T follicular helper cell (primary cell): ENCODE measurements around the gene STK38L.

ENCODE experiments used
- DNase-seq: peaks from one replicate; pipeline ENCODE4 v3.0.0-alpha.2; 2020; ENCODE audit warnings: low read depth

The STK38L gene

GRCh38 chr12:27319409-27319808 lies 75.3 kb downstream of the STK38L start:
- no peak for DNase-seq

GRCh38 chr12:27319848-27320247 lies 75.8 kb downstream of the STK38L start:
- no peak for DNase-seq

- DNase-seq = no peak
Observed at GRCh38 chr12:27324530-27324929, 80.4 kb downstream of the STK38L start.

DNA sequence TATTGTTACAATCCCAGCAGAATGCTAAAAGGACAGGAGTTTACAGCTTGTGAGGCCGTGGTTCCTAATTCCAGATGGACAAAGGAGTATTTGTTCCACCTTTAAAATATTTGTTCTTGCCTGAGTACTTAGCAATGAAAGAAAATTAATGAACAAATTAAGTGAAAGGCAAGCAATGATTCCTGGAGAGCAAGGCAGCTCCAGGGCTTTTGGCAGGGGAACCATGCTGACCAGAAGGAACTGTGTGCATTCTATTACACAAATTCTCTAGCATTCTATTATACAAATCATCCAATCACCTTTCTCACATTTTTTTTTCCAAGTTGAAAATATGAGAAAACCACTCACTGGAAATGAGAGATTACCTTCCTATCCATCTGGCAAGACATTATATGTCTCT lies 86.8 kb downstream of the STK38L start:
- DNase-seq = no peak

- DNase-seq = no peak
Observed at GRCh38 chr12:27331291-27331926, 87.3 kb downstream of the STK38L start.

GRCh38 chr12:27331927-27332324 lies 87.8 kb downstream of the STK38L start:
- no peak for DNase-seq

GRCh38 chr12:27332407-27332713 lies 88.3 kb downstream of the STK38L start:
- DNase-seq = no peak

GRCh38 chr12:27332714-27333402 lies 88.8 kb downstream of the STK38L start, which contains the start of gene BMAL2:
TSS of gene BMAL2 (plus strand) at chr12:27332836. CDS start at chr12:27333073, 237 bp downstream.
- DNase-seq = no peak

- no peak for DNase-seq
Observed at GRCh38 chr12:27333403-27334009, 89.4 kb downstream of the STK38L start.

DNA sequence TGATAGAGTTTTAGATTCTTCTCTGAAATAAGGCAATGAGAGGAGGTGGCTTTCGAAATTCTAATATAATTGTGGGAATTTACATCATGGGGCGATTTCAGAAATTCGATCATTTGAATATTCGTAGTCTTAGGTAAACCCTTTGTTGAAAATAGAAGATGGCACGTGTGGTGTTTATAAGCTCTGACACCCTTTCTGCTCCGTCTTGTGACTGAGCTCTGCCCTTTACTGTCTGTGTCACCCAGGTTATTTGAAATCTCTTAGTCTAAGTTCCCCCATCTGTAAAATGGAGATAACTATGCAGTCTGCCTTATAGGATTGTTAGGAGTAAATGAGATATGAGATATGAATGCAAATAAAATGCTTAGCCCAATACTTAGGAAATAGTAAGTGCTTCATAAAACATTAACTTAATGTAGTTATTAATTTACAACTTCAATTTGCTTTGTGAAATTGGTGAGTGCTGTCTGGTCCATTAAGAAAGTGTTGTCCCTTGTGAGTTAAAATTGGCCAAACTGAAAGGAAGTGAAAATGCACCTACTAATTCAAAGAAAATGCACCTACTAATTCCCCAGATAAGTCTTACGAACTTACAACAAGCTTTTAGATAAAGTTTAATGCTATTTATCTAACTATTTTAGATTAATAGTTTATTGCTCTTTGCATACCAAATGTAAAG lies 90.1 kb downstream of the STK38L start:
- no peak for DNase-seq

- no peak for DNase-seq
Observed at GRCh38 chr12:27334721-27335082, 90.6 kb downstream of the STK38L start.

DNA sequence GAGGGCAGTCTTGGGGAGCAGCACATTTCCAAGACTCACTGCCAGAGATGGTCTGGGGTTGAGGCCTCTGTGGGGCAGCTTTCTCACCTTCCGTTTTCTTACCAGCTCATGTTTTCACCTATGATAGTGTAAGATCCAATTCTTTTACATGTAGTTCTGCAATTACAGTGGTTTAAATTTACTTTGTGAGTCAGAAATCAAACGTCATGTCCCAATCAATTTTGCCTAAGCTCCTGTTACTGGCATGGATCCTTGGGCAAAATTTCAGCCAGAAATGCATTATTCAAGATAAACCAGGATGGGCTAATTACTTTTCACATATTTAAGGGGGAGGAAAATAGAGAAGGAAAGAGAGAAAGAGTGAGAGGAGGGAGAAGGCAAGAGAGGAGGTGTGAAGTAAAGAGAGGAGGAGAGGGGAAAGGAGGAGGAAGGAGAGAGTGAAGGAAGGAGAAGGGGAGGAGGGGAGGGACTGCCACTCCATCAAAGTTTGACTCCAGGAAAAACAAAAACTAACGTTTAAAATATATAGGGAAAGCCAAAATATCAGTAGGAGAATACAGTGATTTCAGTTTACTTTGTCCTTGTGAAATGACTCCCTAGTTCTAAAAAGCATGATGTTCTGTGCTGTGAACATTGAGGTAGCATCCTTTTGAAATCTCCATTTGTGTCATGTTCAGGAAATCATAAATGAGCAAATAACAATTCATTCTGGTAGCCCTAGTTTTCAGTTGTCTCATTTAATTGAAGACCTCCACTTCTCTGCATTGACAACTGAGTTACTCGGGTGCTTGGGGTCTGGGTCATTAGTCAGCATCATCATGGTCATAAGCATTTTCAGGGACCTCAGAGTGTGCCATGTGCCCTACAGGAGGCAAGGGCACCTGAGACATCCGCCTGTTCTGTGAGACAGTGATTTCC lies 91.5 kb downstream of the STK38L start:
- no peak for DNase-seq

GRCh38 chr12:27336282-27336653 lies 92.2 kb downstream of the STK38L start:
- no peak for DNase-seq

DNA sequence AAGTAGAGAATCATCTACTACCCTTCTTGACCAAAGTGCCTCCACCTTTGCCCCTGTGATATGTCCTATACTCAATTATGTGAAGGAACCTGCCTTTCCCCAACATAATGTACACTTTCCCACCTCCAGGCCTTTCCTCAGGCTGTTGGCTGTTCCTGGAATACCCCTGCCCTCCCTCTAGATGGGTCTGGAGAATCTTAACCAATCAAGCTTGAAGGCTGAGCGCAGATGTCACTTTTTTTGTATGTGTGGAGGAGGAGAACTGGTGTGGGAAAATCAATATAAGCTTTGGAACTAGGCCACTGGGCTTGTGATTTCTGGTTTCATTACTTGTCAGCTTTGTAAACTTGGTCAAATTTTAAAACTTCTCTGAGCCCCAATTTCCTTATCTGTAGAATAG lies 93.3 kb downstream of the STK38L start:
- DNase-seq = no peak

GRCh38 chr12:27338473-27338872 lies 94.4 kb downstream of the STK38L start:
- DNase-seq = no peak

- no peak for DNase-seq
Observed at GRCh38 chr12:27340971-27341370, 96.9 kb downstream of the STK38L start.

DNA sequence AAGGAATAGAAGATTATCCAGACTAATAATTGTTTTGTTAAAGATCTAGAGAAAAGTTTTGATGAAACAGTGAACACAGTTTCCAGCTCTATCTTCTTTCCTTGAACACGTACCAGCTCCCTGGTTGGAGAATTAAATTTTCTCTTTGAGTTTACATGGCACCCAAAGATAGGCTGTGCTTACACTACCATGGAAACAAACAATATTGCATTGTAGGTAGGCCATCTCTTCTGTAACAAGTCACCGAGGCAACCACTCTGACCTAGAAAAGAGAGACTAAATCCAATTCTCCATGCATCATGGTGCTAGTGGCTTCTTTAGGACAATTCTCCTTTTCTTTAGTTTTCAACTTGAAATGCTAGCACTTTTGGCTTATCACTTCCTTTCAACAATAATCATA lies 98.5 kb downstream of the STK38L start:
- DNase-seq = no peak

DNA sequence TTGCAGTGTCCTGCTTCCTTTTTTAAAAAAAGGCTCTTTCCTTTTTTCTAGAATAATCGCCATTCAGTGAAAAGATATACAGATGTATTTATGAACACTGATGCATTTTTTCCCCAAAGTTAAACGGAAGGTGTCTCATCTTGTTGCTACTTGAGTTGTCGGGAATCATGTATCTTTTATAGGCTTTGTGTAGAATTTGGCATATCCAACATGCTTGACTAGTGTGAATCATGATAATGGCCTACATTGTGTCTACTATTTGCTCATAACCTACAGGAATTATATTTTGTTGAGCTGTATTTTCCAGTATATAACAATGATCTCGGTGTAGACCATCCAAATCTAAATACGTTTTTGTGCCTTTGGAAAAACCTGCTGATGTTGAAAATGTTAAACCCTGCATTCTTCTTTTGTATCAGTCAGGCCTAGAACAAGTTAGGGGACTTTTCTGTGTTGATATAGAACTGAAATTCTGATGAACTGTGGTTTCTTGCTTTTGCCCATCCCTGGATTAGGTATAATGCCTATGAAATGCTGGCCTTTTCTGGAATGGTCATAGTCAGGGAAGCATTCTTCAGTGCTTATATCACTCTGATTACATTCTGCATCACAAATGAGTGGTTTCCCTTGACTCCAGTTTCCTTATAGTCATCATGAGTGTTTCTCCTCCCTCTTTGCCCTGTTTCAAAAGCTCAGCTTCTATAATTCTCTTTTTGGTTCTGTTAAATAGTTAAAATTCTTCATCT lies 99.3 kb downstream of the STK38L start:
- DNase-seq = no peak

DNA sequence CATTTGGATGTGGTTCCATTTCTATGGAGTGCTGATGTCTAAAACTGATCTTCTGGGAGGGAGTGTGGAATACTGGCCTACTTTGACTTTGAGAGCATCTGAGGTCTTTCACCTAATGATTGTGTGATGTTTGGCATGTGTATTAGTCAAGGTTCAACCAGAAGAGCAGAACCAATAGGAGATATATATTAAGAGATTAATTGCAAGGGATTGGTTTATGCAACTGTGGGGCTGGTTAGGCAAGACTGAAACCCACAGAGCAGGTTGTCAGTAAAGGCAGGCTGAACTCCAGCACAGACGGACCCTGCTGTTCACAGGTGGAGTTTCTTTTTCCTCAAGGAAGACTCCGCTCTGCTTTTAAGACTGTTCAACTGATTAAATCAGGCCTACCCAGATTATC lies 100.2 kb downstream of the STK38L start:
- no peak for DNase-seq

DNA sequence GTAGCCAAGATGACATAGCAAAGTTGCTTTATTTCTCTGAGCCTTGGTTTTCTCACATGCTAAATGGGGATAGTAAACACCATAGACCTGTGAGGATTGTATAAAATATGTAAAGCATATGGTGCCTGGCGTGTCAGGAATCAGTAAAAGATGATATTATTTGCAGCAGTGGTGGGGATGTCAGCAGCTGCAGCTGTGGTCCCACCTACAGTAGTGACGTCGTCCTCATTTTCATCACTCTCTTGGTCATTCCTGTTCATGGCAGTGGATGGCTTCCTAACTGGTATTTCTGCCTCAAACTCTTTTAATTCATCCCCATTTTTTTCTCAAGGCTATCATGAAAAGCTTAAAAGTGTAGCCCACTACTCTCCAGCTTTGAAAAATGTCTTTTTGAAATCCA lies 100.7 kb downstream of the STK38L start:
- DNase-seq = no peak

DNA sequence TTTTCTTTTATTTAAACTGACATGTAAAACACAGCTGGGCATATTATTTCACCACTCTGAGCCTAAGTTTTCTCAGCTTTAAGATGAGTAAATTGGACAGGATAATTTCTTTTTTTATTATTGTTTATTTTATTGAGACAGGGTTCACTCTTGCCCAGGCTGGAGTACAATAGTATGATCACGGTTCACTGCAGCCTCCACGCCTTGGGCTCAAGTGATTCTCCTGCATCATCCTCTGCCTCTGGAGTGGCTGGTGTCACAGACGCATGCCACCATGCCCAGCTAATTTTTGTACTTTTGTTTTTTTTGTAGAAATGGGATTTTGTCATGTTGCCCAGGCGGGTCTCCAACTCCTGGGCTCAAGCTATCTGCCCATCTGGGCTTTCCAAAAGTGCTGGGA lies 101.3 kb downstream of the STK38L start:
- no peak for DNase-seq
